Measurements from ENCODE around the gene ANXA10. TPM values are rescaled to one million over a fixed set of nuclear protein-coding genes. Genes with fewer than 3 reads are reported as not detected.

The ANXA10 gene
- total RNA-seq, 2 donors from 2014 or later = not detected

- no peaks in the 10 kb centered on the region for H3K4me1 ChIP-seq
- H3K27me3 ChIP-seq = no peaks in the 10 kb centered on the region
- H3K36me3 ChIP-seq = no peaks in the 10 kb centered on the region
- peak; percentile 45 to 69 for TF ChIP-seq CTCF (IDR thresholded peaks at IDR 0.05)
- no peak overlapping the region for H3K4me3 ChIP-seq
- no peaks in the 10 kb centered on the region for H3K9me3 ChIP-seq
- peak overlapping the region in 1 of 2 donors; percentile 7 for H3K27ac ChIP-seq
- DNase-seq (ENCODE audit: low spot score) = no peak
These were observed 91.6 kb downstream of the ANXA10 start for GRCh38 chr4:168183717-168184571.

GRCh38 chr4:168188754-168189153 lies 96.4 kb downstream of the ANXA10 start:
- H3K27ac ChIP-seq = no peak overlapping the region
- no peaks in the 10 kb centered on the region for H3K9me3 ChIP-seq
- no peak for TF ChIP-seq CTCF (IDR thresholded peaks at IDR 0.05)
- DNase-seq (ENCODE audit: low spot score) = no peak
- no peaks in the 10 kb centered on the region for H3K36me3 ChIP-seq
- no peaks in the 10 kb centered on the region for H3K4me1 ChIP-seq
- no peaks in the 10 kb centered on the region for H3K27me3 ChIP-seq
- no peak overlapping the region for H3K4me3 ChIP-seq

GRCh38 chr4:168197926-168198325 lies 105.6 kb downstream of the ANXA10 start:
- no peak for DNase-seq (ENCODE audit: low spot score)
- Histone ChIP-seq H3K4me3 (no peak overlapping the region), H3K27ac (no peak overlapping the region), H3K9me3 (peaks cover 0 to 12% of the 10 kb centered on the region in 2 donors), H3K36me3 (no peaks in the 10 kb centered on the region), H3K27me3 (no peaks in the 10 kb centered on the region), H3K4me1 (no peaks in the 10 kb centered on the region)
- no peak for TF ChIP-seq CTCF (IDR thresholded peaks at IDR 0.05)

- H3K4me3 ChIP-seq = no peak overlapping the region
- TF ChIP-seq CTCF (IDR thresholded peaks at IDR 0.05) = no peak
- no peak for DNase-seq (ENCODE audit: low spot score)
- no peaks in the 10 kb centered on the region for H3K27me3 ChIP-seq
- H3K9me3 ChIP-seq = peaks cover 0 to 27% of the 10 kb centered on the region in 2 donors
- no peak overlapping the region for H3K27ac ChIP-seq
- H3K36me3 ChIP-seq = no peaks in the 10 kb centered on the region
- no peaks in the 10 kb centered on the region for H3K4me1 ChIP-seq
These were observed 107.1 kb downstream of the ANXA10 start for GRCh38 chr4:168199260-168199957.

- H3K27ac ChIP-seq = no peak overlapping the region
- DNase-seq (ENCODE audit: low spot score) = no peak
- H3K4me3 ChIP-seq = no peak overlapping the region
- no peaks in the 10 kb centered on the region for H3K4me1 ChIP-seq
- no peaks in the 10 kb centered on the region for H3K36me3 ChIP-seq
- TF ChIP-seq CTCF (IDR thresholded peaks at IDR 0.05) = no peak
- no peaks in the 10 kb centered on the region for H3K27me3 ChIP-seq
- H3K9me3 ChIP-seq = peaks cover 0 to 27% of the 10 kb centered on the region in 2 donors
These were observed 108.3 kb downstream of the ANXA10 start for GRCh38 chr4:168200685-168201084.
